Ovary (tissue), 9 donors: Measurements from ENCODE around the gene ABL1. TPM values are rescaled to one million over a fixed set of nuclear protein-coding genes. Genes with fewer than 3 reads are reported as not detected.

Source experiments
- DNase-seq, 5 donors: peaks; one replicate each; pipeline ENCODE4 v3.0.0-alpha.2; 2019 to 2020
- H3K27ac ChIP-seq, 2 donors: fragments of 200-600 bp; one replicate each; pipeline versions ENCODE4 v1.5.1 to v1.8.0; 2019 to 2022
- H3K27me3 ChIP-seq: fragments of 200-600 bp; one replicate; pipeline ENCODE4 v1.8.0; 2022
- H3K36me3 ChIP-seq: fragments of 200-600 bp; sonication (generic); one replicate; pipeline ENCODE4 v1.5.1; 2019
- H3K4me1 ChIP-seq: one replicate; pipeline ENCODE4 v1.8.1; 2013; ENCODE audit warnings: mild to moderate bottlenecking, moderate library complexity; ENCODE audit not compliant: insufficient read depth
- H3K4me3 ChIP-seq: fragments of 200-600 bp; sonication (generic); one replicate; pipeline ENCODE4 v1.5.1; 2017
- H3K9me3 ChIP-seq, 2 donors: fragments of 200-600 bp in 1 of 2; sonication (generic) in 1 of 2; one replicate each; pipeline versions ENCODE4 v1.5.1 to v1.8.1; 2013 to 2019; ENCODE audit warnings: mild to moderate bottlenecking in 1 of 2, moderate library complexity in 1 of 2
- CTCF ChIP-seq, 3 donors: fragments of 450-650 bp in 2 of 3; fragments of 200-600 bp in 1 of 3; IDR thresholded peaks; one replicate each; pipeline versions ENCODE4 v1.5.1 to v1.8.0; 2016 to 2022; ENCODE audit warnings: antibody characterized with exemption in 3 of 3, mild to moderate bottlenecking in 1 of 3
- EP300 ChIP-seq: sonication (generic); formaldehyde crosslinking; IDR thresholded peaks from one replicate; pipeline ENCODE4 v1.6.1; 2017; ENCODE audit warnings: antibody characterized with exemption
- POLR2A ChIP-seq: fragments of 450-650 bp; IDR thresholded peaks from one replicate; pipeline ENCODE4 v1.6.1; 2017; ENCODE audit warnings: antibody characterized with exemption, mild to moderate bottlenecking, moderate library complexity
- WGBS, 3 donors: extraction: QIAGEN DNeasy Blood & Tissue Kit in 1 of 3; methylation state at CpG; one replicate each; pipeline versions ENCODE4 v1.1.5 to v1.1.7; 2013 to 2017; 5-methylcytosine and 5-hydroxymethylcytosine counted together
- intact Hi-C, 4 donors: fragments of 100-400 bp; cut with DNase I; formaldehyde crosslinking; loops; one replicate each; pipeline versions ENCODE4 v1.11.0 to v1.15.1; 2022 to 2023
- polyA plus RNA-seq, 2 donors: library from polyadenylated mRNA; stranded (reverse); fragments of 200-250 nt in 1 of 2; fragments of 350-450 nt in 1 of 2; fragmentation: Illumina TruSeq in 1 of 2; extraction: RNeasy Lipid Tissue Mini Kit (QIAGEN cat#74804) in 1 of 2; gene quantifications; one replicate each; pipeline ENCODE4 v1.2.3, GENCODE V29; 2013 to 2014
- total RNA-seq, 7 donors: library from RNA; depleted of rRNA in 2 of 7; stranded (reverse); fragments of >200 nt in 2 of 7; fragmentation: NEBNext Ultra II Directional in 3 of 7; extraction: Animal tissue kit (Norgen Biotek cat#: 25700) in 3 of 7; gene quantifications; one replicate each; pipeline versions ENCODE4 v1.1.0 to v1.2.4, GENCODE V29; 2016 to 2023
- donor health status: DM: no; HTN: no; CAD: no; lungs with moderate emphysema.
- donor health status: DM: no; HTN: no; CAD: no.
- donor health status: Bipolar disorder and iron deficiency.
- donor health status: DM: yes; HTN: yes; CAD: no.
- donor health status: DM: no; HTN: no; CAD: no.
- donor health status: DM: yes; HTN: yes; CAD: no.

The ABL1 gene
- total and polyA plus RNA-seq, 9 donors, result 39.4 to 112 (median 75.1) TPM

GRCh38 chr9:130829762-130830161 is 5.3 kb upstream of the ABL1 start:
- Histone ChIP-seq H3K27ac (no peak overlapping the region), H3K4me3 (no peak overlapping the region), H3K36me3 (no peaks in the 10 kb centered on the region), H3K4me1 (peaks cover 6% of the 10 kb centered on the region), H3K27me3 (no peaks in the 10 kb centered on the region), H3K9me3 (no peaks in the 10 kb centered on the region)
- 41 to 49% (median 43%) methylated on average over 1 of the region's 1 CpG for WGBS, 3 donors
- intact Hi-C loops, result loop anchor here in 1 of 4 donors (10.0 kb wide), 1 partner anchor 45 kb away; no protein-coding TSS in a partner anchor
- no peak for DNase-seq
- TF ChIP-seq EP300, result no peak
- no peak for TF ChIP-seq POLR2A
- TF ChIP-seq CTCF (IDR thresholded peaks at IDR 0.05), result no peak

GRCh38 chr9:130830231-130830760 is 4.8 kb upstream of the ABL1 start:
- intact Hi-C loops, result loop anchor here in 1 of 4 donors (10.0 kb wide), 1 partner anchor 45 kb away; no protein-coding TSS in a partner anchor
- no peak for DNase-seq
- no peak overlapping the region for H3K27ac ChIP-seq
- TF ChIP-seq EP300 (no peak), CTCF (IDR thresholded peaks at IDR 0.05) (no peak), POLR2A (no peak)
- H3K36me3 ChIP-seq, result no peaks in the 10 kb centered on the region
- no peak overlapping the region for H3K4me3 ChIP-seq
- peaks cover 6% of the 10 kb centered on the region for H3K4me1 ChIP-seq
- no peaks in the 10 kb centered on the region for H3K9me3 ChIP-seq
- H3K27me3 ChIP-seq, result no peaks in the 10 kb centered on the region
- 49 to 62% (median 52%) methylated on average over 3 of the region's 3 CpGs for WGBS, 3 donors

GRCh38 chr9:130831077-130831476 is 4.0 kb upstream of the ABL1 start:
- no peak overlapping the region for H3K4me3 ChIP-seq
- H3K27me3 ChIP-seq, result no peaks in the 10 kb centered on the region
- peaks cover 5% of the 10 kb centered on the region for H3K4me1 ChIP-seq
- intact Hi-C loops, result loop anchor here in 1 of 4 donors (10.0 kb wide), 1 partner anchor 46 kb away; no protein-coding TSS in a partner anchor
- no peaks in the 10 kb centered on the region for H3K36me3 ChIP-seq
- no peak overlapping the region for H3K27ac ChIP-seq
- DNase-seq, result no peak
- no peaks in the 10 kb centered on the region for H3K9me3 ChIP-seq
- no peak for TF ChIP-seq POLR2A
- TF ChIP-seq CTCF (IDR thresholded peaks at IDR 0.05), result no peak
- TF ChIP-seq EP300, result no peak

- intact Hi-C loops, result loop anchor here in 1 of 4 donors (10.0 kb wide), 1 partner anchor 49 kb away; no protein-coding TSS in a partner anchor
- no peaks in the 10 kb centered on the region for H3K9me3 ChIP-seq
- H3K36me3 ChIP-seq, result no peaks in the 10 kb centered on the region
- H3K4me1 ChIP-seq, result peaks cover 6% of the 10 kb centered on the region
- WGBS, 3 donors, result 76 to 81% (median 79%) methylated on average over 8 of the region's 8 CpGs
- H3K4me3 ChIP-seq, result no peak overlapping the region
- no peak for DNase-seq
- TF ChIP-seq EP300, result no peak
- no peak for TF ChIP-seq CTCF (IDR thresholded peaks at IDR 0.05)
- TF ChIP-seq POLR2A, result no peak
- H3K27me3 ChIP-seq, result no peaks in the 10 kb centered on the region
- H3K27ac ChIP-seq, result peak overlapping the region in 1 of 2 donors; percentile 92
Observed at GRCh38 chr9:130833031-130833990, 1.7 kb upstream of the ABL1 start.
